Upper lobe of left lung (tissue), 6 donors: ENCODE data around the gene CTDSPL2. TPM values are rescaled to one million over a fixed set of nuclear protein-coding genes. Genes with fewer than 3 reads are reported as not detected.

ENCODE experiments used
- ATAC-seq, 2 donors: fragments of 200-7000 bp; cut with Tn5 transposase; one replicate each; pipeline ENCODE4 v1.9.1; 2022; ENCODE audit warnings: mild to moderate bottlenecking in 2 of 2, moderate library complexity in 2 of 2; ENCODE audit not compliant: low FRiP score in 2 of 2
- DNase-seq, 2 donors: peaks; one replicate each; pipeline ENCODE4 v3.0.0-alpha.2; 2019 to 2020
- H3K27ac ChIP-seq, 4 donors: fragments of 200-600 bp; sonication (generic); one replicate each; pipeline ENCODE4 v1.5.1; 2016 to 2019
- H3K27me3 ChIP-seq, 4 donors: fragments of 200-600 bp; sonication (generic); one replicate each; pipeline ENCODE4 v1.5.1; 2017 to 2019
- H3K36me3 ChIP-seq, 4 donors: fragments of 200-600 bp; sonication (generic); one replicate each; pipeline ENCODE4 v1.5.1; 2016 to 2019
- H3K4me1 ChIP-seq, 4 donors: fragments of 200-600 bp; sonication (generic); one replicate each; pipeline ENCODE4 v1.5.1; 2018 to 2019
- H3K4me3 ChIP-seq, 4 donors: fragments of 200-600 bp; sonication (generic); one replicate each; pipeline ENCODE4 v1.5.1; 2017 to 2019; ENCODE audit warnings: mild to moderate bottlenecking in 2 of 4, moderate library complexity in 1 of 4
- H3K9me3 ChIP-seq, 4 donors: fragments of 200-600 bp; sonication (generic); one replicate each; pipeline ENCODE4 v1.5.1; 2018 to 2019
- CTCF ChIP-seq, 6 experiments: fragments of 450-650 bp in 4 of 6; fragments of 200-600 bp in 2 of 6; sonication (generic) in 2 of 6; IDR thresholded peaks; one replicate each; pipeline ENCODE4 v1.5.1; 2016 to 2019; ENCODE audit warnings: antibody characterized with exemption in 6 of 6
- EP300 ChIP-seq, 4 donors: sonication (generic); formaldehyde crosslinking; IDR thresholded peaks; one replicate each; pipeline ENCODE4 v1.5.1; 2017; ENCODE audit warnings: antibody characterized with exemption in 4 of 4, control low read depth in 2 of 4
- POLR2A ChIP-seq, 4 donors: fragments of 450-650 bp; IDR thresholded peaks; one replicate each; pipeline ENCODE4 v1.5.1; 2016 to 2017; ENCODE audit warnings: antibody characterized with exemption in 4 of 4, mild to moderate bottlenecking in 2 of 4
- POLR2AphosphoS5 ChIP-seq, 2 donors: sonication (generic); formaldehyde crosslinking; IDR thresholded peaks; one replicate each; pipeline ENCODE4 v1.5.1; 2017; ENCODE audit warnings: antibody characterized with exemption in 2 of 2
- WGBS, 2 donors: methylation state at CpG; one replicate each; pipeline ENCODE4 v1.1.5; 2017 to 2018; 5-methylcytosine and 5-hydroxymethylcytosine counted together
- total RNA-seq, 6 donors: library from RNA; depleted of rRNA in 4 of 6; stranded (reverse); fragments of >200 nt in 4 of 6; gene quantifications; one replicate each; pipeline versions ENCODE4 v1.1.0 to v1.2.1, GENCODE V29; 2016 to 2021
- donor health status: DM: no; HTN: no; CAD: no; lungs with moderate emphysema.
- donor health status: DM: no; HTN: yes; CAD: no; lungs with severe emphysema.

The CTDSPL2 gene
- total RNA-seq, 6 donors from 2014 or later, result 20.6 to 60.8 (median 32.8) TPM

DNA sequence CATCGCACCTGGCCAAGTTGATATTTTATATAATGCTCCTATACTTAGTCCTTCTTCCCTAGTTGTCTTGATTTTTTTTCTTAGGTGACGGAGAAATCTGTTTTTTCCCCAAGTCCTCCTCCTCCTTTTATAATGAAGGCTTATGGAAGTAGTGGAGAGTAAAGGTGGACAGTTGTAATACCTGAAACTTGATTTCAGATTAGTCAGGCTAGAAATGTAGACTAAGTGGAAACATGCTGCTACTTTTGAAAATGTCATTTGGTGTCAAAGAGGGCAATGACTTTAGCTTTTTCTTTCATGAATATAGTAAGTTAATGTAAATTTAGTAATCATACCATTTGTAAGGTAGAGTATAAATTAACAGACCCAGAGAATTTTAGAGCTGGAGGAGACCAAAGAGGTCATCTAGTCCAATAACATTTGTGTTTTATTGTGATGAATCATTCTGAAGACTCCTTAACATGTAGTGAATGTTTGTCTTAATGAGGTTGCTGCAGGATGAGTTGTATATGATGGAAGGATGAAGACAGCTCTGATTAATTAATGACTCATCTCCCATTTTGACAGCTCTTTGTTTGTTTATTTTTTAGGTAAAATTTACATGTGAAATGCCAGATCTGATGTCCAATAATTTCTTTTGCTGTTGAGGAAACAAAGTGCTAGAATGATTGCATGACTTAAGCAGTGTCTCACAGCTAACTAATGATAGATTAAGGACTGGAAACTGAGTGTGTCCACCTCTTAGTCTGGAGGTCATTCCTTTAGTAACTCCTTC, 8.7 kb downstream of the CTDSPL2 start:
- no peak for ATAC-seq
- Histone ChIP-seq H3K27me3 (no peaks in the 10 kb centered on the region), H3K4me3 (no peak overlapping the region), H3K27ac (no peak overlapping the region), H3K36me3 (peaks cover 0 to 4% (median 0%) of the 10 kb centered on the region in 4 donors), H3K4me1 (peaks cover 0 to 17% (median 11%) of the 10 kb centered on the region in 4 donors), H3K9me3 (no peaks in the 10 kb centered on the region)
- DNase-seq, result no peak
- WGBS, 2 donors, result 95 to 100% methylated on average over 2 of the region's 2 CpGs
- TF ChIP-seq CTCF (IDR thresholded peaks at IDR 0.05), result no peak

DNA sequence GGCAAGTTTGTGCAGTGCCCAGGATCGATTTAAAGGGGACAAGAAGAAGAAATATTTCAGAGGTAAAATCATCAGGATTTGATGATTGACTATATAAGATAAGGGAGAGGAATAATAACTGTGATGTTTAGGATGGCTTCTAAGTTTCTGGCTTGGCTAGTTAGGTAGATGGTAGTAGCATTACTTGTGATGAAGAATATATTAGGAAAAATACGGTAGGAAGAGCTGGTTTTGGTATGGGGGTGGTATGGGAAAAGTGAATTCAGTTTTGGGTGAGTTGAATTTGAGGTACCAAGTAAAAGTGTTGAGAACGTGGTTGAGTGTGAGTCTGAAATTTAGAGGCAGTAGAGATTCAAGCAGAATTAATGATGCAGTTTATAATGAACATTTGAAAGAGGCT, 11.0 kb downstream of the CTDSPL2 start:
- H3K4me3 ChIP-seq, result no peak overlapping the region
- peaks cover 0 to 20% (median 12%) of the 10 kb centered on the region in 4 donors for H3K4me1 ChIP-seq

DNA sequence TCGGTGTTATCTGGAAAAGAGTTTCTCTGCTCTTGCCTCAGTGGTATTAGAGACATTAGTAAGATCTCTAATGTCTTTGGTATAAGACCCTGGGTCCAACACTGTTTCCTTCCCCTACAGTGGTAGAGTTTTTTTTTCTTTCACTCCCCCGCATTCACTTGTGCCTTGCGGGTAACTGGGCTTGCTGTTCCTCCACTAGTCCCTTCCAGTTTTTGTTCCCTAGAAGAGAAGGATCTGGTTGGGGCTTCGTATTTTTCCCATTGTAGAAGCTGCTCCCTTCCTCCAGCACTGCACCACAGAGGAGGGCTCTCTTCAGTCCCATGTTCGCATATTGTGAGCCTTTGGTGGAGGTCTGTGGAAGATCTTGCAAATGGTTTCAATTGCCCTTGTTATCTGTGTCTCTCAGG, 13.7 kb downstream of the CTDSPL2 start:
- H3K36me3 ChIP-seq, result no peaks in the 10 kb centered on the region
- ATAC-seq (no peak), DNase-seq (no peak)
- H3K4me3 ChIP-seq, result no peak overlapping the region
- peaks cover 0 to 20% (median 12%) of the 10 kb centered on the region in 4 donors for H3K4me1 ChIP-seq
- TF ChIP-seq CTCF (IDR thresholded peaks at IDR 0.05), result no peak
- TF ChIP-seq POLR2A (IDR thresholded peaks at IDR 0.05), result no peak
- TF ChIP-seq EP300 (IDR thresholded peaks at IDR 0.05), result no peak
- no peak for TF ChIP-seq POLR2AphosphoS5 (IDR thresholded peaks at IDR 0.05)
- 83 to 89% methylated on average over 5 of the region's 5 CpGs for WGBS, 2 donors
- no peaks in the 10 kb centered on the region for H3K27me3 ChIP-seq
- H3K9me3 ChIP-seq, result no peaks in the 10 kb centered on the region
- no peak overlapping the region for H3K27ac ChIP-seq

More for the DNA sequence above, 11.0 kb downstream of the CTDSPL2 start:
- TF ChIP-seq POLR2AphosphoS5 (IDR thresholded peaks at IDR 0.05), result no peak
- Histone ChIP-seq H3K27ac (no peak overlapping the region), H3K36me3 (no peaks in the 10 kb centered on the region), H3K27me3 (no peaks in the 10 kb centered on the region), H3K9me3 (no peaks in the 10 kb centered on the region)
- 88 to 89% methylated on average over 3 of the region's 3 CpGs for WGBS, 2 donors
- no peak for DNase-seq
- no peak for ATAC-seq

DNA sequence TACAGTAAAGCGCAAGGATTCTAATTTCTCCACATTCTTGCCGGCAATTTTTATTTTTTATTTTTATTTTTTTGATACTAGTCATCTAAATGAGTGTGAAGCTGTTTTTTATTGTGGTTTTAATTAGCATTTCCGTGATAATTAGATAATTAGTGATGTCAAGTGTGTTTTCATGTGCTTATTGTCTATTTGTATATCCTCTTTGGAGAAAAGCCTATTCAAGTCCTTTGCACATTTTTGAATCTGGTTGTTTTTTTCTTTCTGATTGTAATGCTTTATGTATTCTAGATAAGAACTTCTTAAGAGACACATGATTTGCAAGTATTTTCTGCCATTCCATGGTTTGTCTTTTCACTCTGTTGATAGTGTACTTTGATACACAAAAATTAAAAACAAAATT, 16.1 kb downstream of the CTDSPL2 start:
- Histone ChIP-seq H3K9me3 (no peaks in the 10 kb centered on the region), H3K4me1 (peaks cover 0 to 9% (median 8%) of the 10 kb centered on the region in 4 donors)
- WGBS, 2 donors, result 95 to 99% methylated on average over 3 of the region's 3 CpGs

More for the DNA sequence above, 16.1 kb downstream of the CTDSPL2 start:
- H3K36me3 ChIP-seq, result peaks cover 0 to 2% (median 0%) of the 10 kb centered on the region in 4 donors
- no peak overlapping the region for H3K4me3 ChIP-seq
- no peak for DNase-seq
- H3K27me3 ChIP-seq, result no peaks in the 10 kb centered on the region
- no peak for ATAC-seq
- TF ChIP-seq POLR2AphosphoS5 (IDR thresholded peaks at IDR 0.05) (no peak), POLR2A (IDR thresholded peaks at IDR 0.05) (no peak), EP300 (IDR thresholded peaks at IDR 0.05) (no peak), CTCF (IDR thresholded peaks at IDR 0.05) (no peak)
- no peak overlapping the region for H3K27ac ChIP-seq
